ENCODE data around the gene FAM170B.

DNA sequence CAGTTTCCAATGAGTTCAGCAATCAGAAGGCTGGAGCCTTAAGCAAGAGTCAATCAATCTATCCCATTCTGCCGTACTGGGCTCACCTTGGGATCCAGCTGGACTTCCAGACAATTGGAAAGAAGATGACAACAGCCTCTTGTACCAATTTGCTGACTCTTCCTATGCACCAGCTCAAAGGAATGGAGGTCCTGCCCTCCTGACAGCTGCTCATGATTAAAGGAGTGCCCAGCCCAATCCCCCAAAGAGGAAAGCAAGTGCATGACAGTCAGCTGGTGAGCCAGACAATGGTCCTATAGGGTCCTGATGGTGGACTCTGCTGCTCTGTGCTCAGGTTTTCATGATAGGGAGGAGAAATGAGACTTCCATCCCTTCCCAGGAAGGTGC is 43.6 kb downstream of the FAM170B start:
- TF ChIP-seq SNAI2 (CRISPR knock-in tag; IDR thresholded peaks at IDR 0.05) (no peak), ZNF70 (CRISPR knock-in tag; IDR thresholded peaks at IDR 0.05) (no peak)

All from SK-N-SH treated with all-trans-retinoic acid at 6 μM for 48 hours (cell line).